ENCODE results near the gene TLCD1.
A peak's percentile ranks its signal among the peaks of the same experiment; 100 is the strongest.

The TLCD1 gene

GRCh38 chr17:28744972-28745785 is 19.1 kb upstream of the TLCD1 start:
- no peak for TF ChIP-seq CTCF (IDR thresholded peaks at IDR 0.05; ENCODE audit: extremely low read depth, missing control alignments)
- DNase-seq (ENCODE audit: low spot score): no peak

GRCh38 chr17:28744104-28744971 is 18.3 kb upstream of the TLCD1 start:
- no peak for TF ChIP-seq CTCF (IDR thresholded peaks at IDR 0.05; ENCODE audit: extremely low read depth, missing control alignments)
- DNase-seq (ENCODE audit: low spot score): peak; percentile 80

- TF ChIP-seq CTCF (IDR thresholded peaks at IDR 0.05; ENCODE audit: extremely low read depth, missing control alignments): peak; percentile 26
- DNase-seq (ENCODE audit: low spot score): peak; percentile 93
Measured at GRCh38 chr17:28743243-28744103, 17.4 kb upstream of the TLCD1 start, which contains the start of gene TRAF4. Gene TRAF4 (plus strand): TSS chr17:28744011. CDS start chr17:28744113, 102 bp downstream.

GRCh38 chr17:28741358-28742349 is 15.6 kb upstream of the TLCD1 start:
- peak; percentile 66 for DNase-seq (ENCODE audit: low spot score)
- no peak for TF ChIP-seq CTCF (IDR thresholded peaks at IDR 0.05; ENCODE audit: extremely low read depth, missing control alignments)

- TF ChIP-seq CTCF (IDR thresholded peaks at IDR 0.05; ENCODE audit: extremely low read depth, missing control alignments): no peak
Measured at GRCh38 chr17:28740406-28741357, 14.6 kb upstream of the TLCD1 start.

More at GRCh38 chr17:28740406-28741357, 14.6 kb upstream of the TLCD1 start:
- no peak for DNase-seq (ENCODE audit: low spot score)
